SW 1271 (cell line): Measurements from ENCODE around the gene TBXT.
A peak's percentile ranks its signal among the peaks of the same experiment; 100 is the strongest.
"Not testable (repeated sequence)": the region's sequence is repeated elsewhere in the genome, so short reads cannot be mapped to it uniquely, and the experiment has no call there.

Experiments
- DNase-seq, 2 experiments: peaks; one replicate each; lab custom pipeline; 2025; lab: John Stamatoyannopoulos, UW

TBXT gene

GRCh38 chr6:166169549-166170421 lies 2.1 kb upstream of the TBXT start:
- DNase-seq = no peak

- no peak for DNase-seq
Measured at GRCh38 chr6:166168616-166169548, 1.2 kb upstream of the TBXT start.

GRCh38 chr6:166167258-166167731 lies 356 bp downstream of the TBXT start:
- no peak for DNase-seq

- no peak for DNase-seq
Measured at GRCh38 chr6:166166314-166167257, 1.1 kb downstream of the TBXT start.

GRCh38 chr6:166165558-166166313 lies 1.9 kb downstream of the TBXT start:
- DNase-seq = no peak

GRCh38 chr6:166162599-166163342 lies 4.9 kb downstream of the TBXT start:
- no peak for DNase-seq

GRCh38 chr6:166157930-166158617 lies 9.6 kb downstream of the TBXT start:
- DNase-seq = no peak

- peak in 1 of 2 experiments; percentile 2 for DNase-seq
Measured at GRCh38 chr6:166156942-166157341, 10.7 kb downstream of the TBXT start.

- no peak for DNase-seq
Measured at GRCh38 chr6:166153966-166154365, 13.7 kb downstream of the TBXT start.

GRCh38 chr6:166152660-166153059 lies 15.0 kb downstream of the TBXT start:
- DNase-seq = no peak

GRCh38 chr6:166151798-166152197 lies 15.9 kb downstream of the TBXT start:
- no peak for DNase-seq

- DNase-seq = no peak
Measured at GRCh38 chr6:166145751-166146150, 21.9 kb downstream of the TBXT start.

GRCh38 chr6:166143011-166143410 lies 24.6 kb downstream of the TBXT start:
- DNase-seq = no peak

GRCh38 chr6:166127624-166128472 lies 39.8 kb downstream of the TBXT start:
- no peak for DNase-seq

- not testable (repeated sequence) for DNase-seq
Measured at GRCh38 chr6:166123115-166123514, 44.5 kb downstream of the TBXT start.

- DNase-seq = no peak
Measured at GRCh38 chr6:166121726-166122125, 45.9 kb downstream of the TBXT start.

GRCh38 chr6:166119116-166119911 lies 48.3 kb downstream of the TBXT start:
- DNase-seq = no peak

GRCh38 chr6:166115609-166116008 lies 52.0 kb downstream of the TBXT start:
- no peak for DNase-seq
